ENCODE measurements around the gene CACNA2D1.
A peak's percentile ranks its signal among the peaks of the same experiment; 100 is the strongest.
"Not testable (repeated sequence)": the region's sequence is repeated elsewhere in the genome, so short reads cannot be mapped to it uniquely, and the experiment has no call there.

The CACNA2D1 gene

GRCh38 chr7:82018226-82018625 lies 425.4 kb downstream of the CACNA2D1 start:
- H3K4me3 ChIP-seq (replicated peaks in 1 of 2; ENCODE audit: low read depth in 2 of 2, low read length in 2 of 2), result no peak overlapping the region
- DNase-seq (ENCODE audit: low read depth in 2 of 2), result peak; percentile 36 to 51
- no peak for TF ChIP-seq CTCF (IDR thresholded peaks at IDR 0.05; ENCODE audit: low read depth, low read length)

- DNase-seq (ENCODE audit: low read depth in 2 of 2), result peak; percentile 68 to 70
- TF ChIP-seq CTCF (IDR thresholded peaks at IDR 0.05; ENCODE audit: low read depth, low read length), result peak; percentile 54
- no peak overlapping the region for H3K4me3 ChIP-seq (replicated peaks in 1 of 2; ENCODE audit: low read depth in 2 of 2, low read length in 2 of 2)
Observed at GRCh38 chr7:82017334-82017943, 426.1 kb downstream of the CACNA2D1 start.

GRCh38 chr7:82015751-82016150 lies 427.8 kb downstream of the CACNA2D1 start:
- TF ChIP-seq CTCF (IDR thresholded peaks at IDR 0.05; ENCODE audit: low read depth, low read length), result no peak
- no peak overlapping the region for H3K4me3 ChIP-seq (replicated peaks in 1 of 2; ENCODE audit: low read depth in 2 of 2, low read length in 2 of 2)
- DNase-seq (ENCODE audit: low read depth in 2 of 2), result peak in 1 of 2 donors; percentile 46

- peak in 1 of 2 donors; percentile 16 for DNase-seq (ENCODE audit: low read depth in 2 of 2)
- not testable (repeated sequence) for H3K4me3 ChIP-seq (replicated peaks in 1 of 2; ENCODE audit: low read depth in 2 of 2, low read length in 2 of 2)
Observed at GRCh38 chr7:82014574-82014973, 429.0 kb downstream of the CACNA2D1 start.

GRCh38 chr7:82012453-82012852 lies 431.1 kb downstream of the CACNA2D1 start:
- no peak for TF ChIP-seq CTCF (IDR thresholded peaks at IDR 0.05; ENCODE audit: low read depth, low read length)

GRCh38 chr7:82010416-82010815 lies 433.2 kb downstream of the CACNA2D1 start:
- no peak for TF ChIP-seq CTCF (IDR thresholded peaks at IDR 0.05; ENCODE audit: low read depth, low read length)
- no peak for DNase-seq (ENCODE audit: low read depth in 2 of 2)
- H3K4me3 ChIP-seq (replicated peaks in 1 of 2; ENCODE audit: low read depth in 2 of 2, low read length in 2 of 2), result no peak overlapping the region

More at GRCh38 chr7:82012453-82012852, 431.1 kb downstream of the CACNA2D1 start:
- peak; percentile 16 to 76 for DNase-seq (ENCODE audit: low read depth in 2 of 2)
- H3K4me3 ChIP-seq (replicated peaks in 1 of 2; ENCODE audit: low read depth in 2 of 2, low read length in 2 of 2), result no peak overlapping the region

- no peak overlapping the region for H3K4me3 ChIP-seq (replicated peaks in 1 of 2; ENCODE audit: low read depth in 2 of 2, low read length in 2 of 2)
- DNase-seq (ENCODE audit: low read depth in 2 of 2), result no peak
- no peak for TF ChIP-seq CTCF (IDR thresholded peaks at IDR 0.05; ENCODE audit: low read depth, low read length)
Observed at GRCh38 chr7:82007315-82007714, 436.3 kb downstream of the CACNA2D1 start.
